Measurements from ENCODE around the gene LBHD2. TPM values are rescaled to one million over a fixed set of nuclear protein-coding genes. Genes with fewer than 3 reads are reported as not detected.
A peak's percentile ranks its signal among the peaks of the same experiment; 100 is the strongest.

The LBHD2 gene
- total RNA-seq, 1 donor from 2014 or later: not detected

- no peak for TF ChIP-seq CTCF (IDR thresholded peaks at IDR 0.05; ENCODE audit: unreplicated experiment)
- Mint-ChIP-seq H3K9me3 (ENCODE audit: unreplicated experiment) (no peaks in the 10 kb centered on the region), H3K4me3 (ENCODE audit: unreplicated experiment) (no peak overlapping the region), H3K36me3 (ENCODE audit: low read depth, unreplicated experiment) (no peaks in the 10 kb centered on the region), H3K27me3 (ENCODE audit: unreplicated experiment) (peaks cover 7% of the 10 kb centered on the region), H3K27ac (ENCODE audit: unreplicated experiment) (no peak overlapping the region), H3K4me1 (ENCODE audit: unreplicated experiment) (no peaks in the 10 kb centered on the region)
- no peak for DNase-seq (ENCODE audit: low spot score)
Observed at GRCh38 chr14:103090481-103091020, 6.5 kb downstream of the LBHD2 start.

- Mint-ChIP-seq H3K27ac (ENCODE audit: unreplicated experiment) (no peak overlapping the region), H3K36me3 (ENCODE audit: low read depth, unreplicated experiment) (no peaks in the 10 kb centered on the region), H3K27me3 (ENCODE audit: unreplicated experiment) (peaks cover 7% of the 10 kb centered on the region), H3K9me3 (ENCODE audit: unreplicated experiment) (no peaks in the 10 kb centered on the region), H3K4me3 (ENCODE audit: unreplicated experiment) (no peak overlapping the region), H3K4me1 (ENCODE audit: unreplicated experiment) (no peaks in the 10 kb centered on the region)
- peak; percentile 62 for DNase-seq (ENCODE audit: low spot score)
- peak; percentile 47 for TF ChIP-seq CTCF (IDR thresholded peaks at IDR 0.05; ENCODE audit: unreplicated experiment)
Observed at GRCh38 chr14:103091041-103091882, 7.3 kb downstream of the LBHD2 start.

DNA sequence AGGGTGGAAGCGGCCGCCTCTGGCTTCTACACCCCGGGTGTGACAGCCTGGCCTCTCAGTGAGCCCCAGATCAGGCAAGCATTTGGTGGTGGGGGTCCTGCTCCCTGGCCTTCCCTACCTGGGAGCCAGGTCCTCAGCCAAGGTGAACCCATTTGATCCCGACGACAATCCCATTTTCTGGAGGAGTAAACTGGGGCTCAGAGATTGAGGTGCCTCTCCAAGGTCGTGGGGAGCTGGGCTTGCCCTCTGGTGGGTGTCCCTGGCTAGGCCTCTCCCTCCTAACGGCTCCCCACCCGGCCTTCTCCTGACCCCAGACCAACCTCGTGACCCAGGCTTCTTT lies 7.8 kb downstream of the LBHD2 start:
- no peaks in the 10 kb centered on the region for H3K4me1 Mint-ChIP-seq (ENCODE audit: unreplicated experiment)
- no peak overlapping the region for H3K27ac Mint-ChIP-seq (ENCODE audit: unreplicated experiment)
- H3K27me3 Mint-ChIP-seq (ENCODE audit: unreplicated experiment): peaks cover 9% of the 10 kb centered on the region
- no peak for TF ChIP-seq CTCF (IDR thresholded peaks at IDR 0.05; ENCODE audit: unreplicated experiment)
- DNase-seq (ENCODE audit: low spot score): no peak
- no peaks in the 10 kb centered on the region for H3K9me3 Mint-ChIP-seq (ENCODE audit: unreplicated experiment)
- no peaks in the 10 kb centered on the region for H3K36me3 Mint-ChIP-seq (ENCODE audit: low read depth, unreplicated experiment)
- no peak overlapping the region for H3K4me3 Mint-ChIP-seq (ENCODE audit: unreplicated experiment)

- Mint-ChIP-seq H3K4me3 (ENCODE audit: unreplicated experiment) (no peak overlapping the region), H3K9me3 (ENCODE audit: unreplicated experiment) (no peaks in the 10 kb centered on the region), H3K27me3 (ENCODE audit: unreplicated experiment) (peaks cover 11% of the 10 kb centered on the region), H3K4me1 (ENCODE audit: unreplicated experiment) (no peaks in the 10 kb centered on the region), H3K27ac (ENCODE audit: unreplicated experiment) (no peak overlapping the region), H3K36me3 (ENCODE audit: low read depth, unreplicated experiment) (no peaks in the 10 kb centered on the region)
- no peak for TF ChIP-seq CTCF (IDR thresholded peaks at IDR 0.05; ENCODE audit: unreplicated experiment)
- no peak for DNase-seq (ENCODE audit: low spot score)
Observed at GRCh38 chr14:103093856-103094405, 9.9 kb downstream of the LBHD2 start.
